GM12872 (cell line): ENCODE measurements around the gene EVC.

Source experiments
- CTCF ChIP-seq: IDR thresholded peaks from 3 replicates; pipeline ENCODE4 v1.5.1; 2011; ENCODE audit warnings: low read depth, mild to moderate bottlenecking, low read length, moderate library complexity; ENCODE audit not compliant: insufficient read depth

The EVC gene

GRCh38 chr4:5798946-5799345, 87.9 kb downstream of the EVC start:
- TF ChIP-seq CTCF, result no peak

- no peak for TF ChIP-seq CTCF
Observed at GRCh38 chr4:5799406-5799805, 88.4 kb downstream of the EVC start.

GRCh38 chr4:5800496-5800895, 89.5 kb downstream of the EVC start:
- TF ChIP-seq CTCF, result no peak

- no peak for TF ChIP-seq CTCF
Observed at GRCh38 chr4:5801696-5802095, 90.7 kb downstream of the EVC start.

- TF ChIP-seq CTCF, result no peak
Observed at GRCh38 chr4:5802565-5802964, 91.6 kb downstream of the EVC start.

- peak; percentile 17; the same call in 1 of the 3 replicates for TF ChIP-seq CTCF
Observed at GRCh38 chr4:5804656-5805055, 93.7 kb downstream of the EVC start.

- no peak for TF ChIP-seq CTCF
Observed at GRCh38 chr4:5805270-5805669, 94.3 kb downstream of the EVC start.
